GM10847 (cell line): Measurements from ENCODE around the gene RAB40C.

Experiments
- POLR2A ChIP-seq: IDR thresholded peaks from 2 replicates; pipeline ENCODE4 v1.6.1; 2011; ENCODE audit not compliant: insufficient read length; ENCODE audit errors: extremely low read depth

The RAB40C gene

DNA sequence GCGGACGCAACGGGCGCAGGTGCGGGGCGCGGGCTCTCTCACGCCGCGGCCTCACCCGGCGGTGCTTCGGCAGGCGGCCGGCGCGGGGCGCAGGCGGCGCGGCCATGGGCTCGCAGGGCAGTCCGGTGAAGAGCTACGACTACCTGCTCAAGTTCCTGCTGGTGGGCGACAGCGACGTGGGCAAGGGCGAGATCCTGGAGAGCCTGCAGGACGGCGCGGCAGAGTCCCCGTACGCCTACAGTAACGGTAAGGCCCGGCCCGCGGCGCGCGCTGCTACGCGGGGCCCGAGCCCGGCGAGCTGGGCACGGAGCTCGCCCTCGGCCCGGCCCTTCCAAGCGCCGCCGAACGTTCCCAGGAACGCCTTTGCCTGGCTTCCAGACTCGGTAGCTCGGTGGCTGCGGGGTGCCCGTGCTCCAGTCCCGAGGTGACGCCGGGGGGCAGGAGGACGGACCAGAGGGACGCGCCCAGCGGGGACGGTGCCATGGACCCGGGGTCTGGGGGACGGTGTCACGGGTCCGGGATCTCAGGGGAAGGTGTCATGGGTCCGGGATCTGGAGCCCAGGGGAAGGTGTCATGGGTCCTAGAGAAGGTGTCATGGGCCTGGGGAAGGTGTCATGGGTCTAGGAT lies 435 bp downstream of the RAB40C start:
- TF ChIP-seq POLR2A = no peak

DNA sequence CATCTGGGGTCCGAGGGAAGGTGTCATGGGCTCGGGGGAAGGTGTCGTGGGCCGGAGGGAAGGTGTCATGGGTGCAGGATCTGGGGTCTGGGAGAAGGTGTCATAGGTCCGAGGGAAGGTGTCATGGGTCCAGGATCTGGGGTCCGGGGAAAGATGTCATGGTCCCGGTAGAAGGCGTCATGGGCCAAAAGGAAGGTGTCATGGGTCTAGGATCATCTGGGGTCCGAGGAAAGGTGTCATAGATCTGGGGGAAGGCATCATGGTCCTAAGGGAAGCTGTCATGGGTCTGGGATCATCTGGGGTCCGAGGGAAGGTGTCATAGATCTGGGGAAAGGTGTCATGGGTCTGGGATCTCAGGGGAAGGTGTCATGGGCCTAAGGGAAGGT lies 942 bp downstream of the RAB40C start:
- TF ChIP-seq POLR2A = no peak

DNA sequence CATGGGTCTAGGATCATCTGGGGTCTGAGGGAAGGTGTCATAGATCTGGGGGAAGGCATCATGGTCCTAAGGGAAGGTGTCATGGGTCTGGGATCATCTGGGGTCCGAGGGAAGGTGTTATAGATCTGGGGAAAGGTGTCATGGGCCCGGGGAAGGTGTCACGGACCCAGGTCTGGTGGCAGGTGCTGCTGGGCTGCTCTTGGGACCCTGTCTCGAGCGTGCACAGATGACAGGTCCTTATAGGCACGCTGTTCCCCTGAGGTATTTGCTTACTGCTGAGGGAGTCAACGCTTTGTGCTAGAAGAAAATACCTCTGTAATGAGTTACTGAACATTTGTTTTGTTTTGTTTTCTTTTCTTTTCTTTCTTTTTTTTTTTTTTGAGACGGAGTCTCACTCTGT lies 1.4 kb downstream of the RAB40C start:
- no peak for TF ChIP-seq POLR2A

DNA sequence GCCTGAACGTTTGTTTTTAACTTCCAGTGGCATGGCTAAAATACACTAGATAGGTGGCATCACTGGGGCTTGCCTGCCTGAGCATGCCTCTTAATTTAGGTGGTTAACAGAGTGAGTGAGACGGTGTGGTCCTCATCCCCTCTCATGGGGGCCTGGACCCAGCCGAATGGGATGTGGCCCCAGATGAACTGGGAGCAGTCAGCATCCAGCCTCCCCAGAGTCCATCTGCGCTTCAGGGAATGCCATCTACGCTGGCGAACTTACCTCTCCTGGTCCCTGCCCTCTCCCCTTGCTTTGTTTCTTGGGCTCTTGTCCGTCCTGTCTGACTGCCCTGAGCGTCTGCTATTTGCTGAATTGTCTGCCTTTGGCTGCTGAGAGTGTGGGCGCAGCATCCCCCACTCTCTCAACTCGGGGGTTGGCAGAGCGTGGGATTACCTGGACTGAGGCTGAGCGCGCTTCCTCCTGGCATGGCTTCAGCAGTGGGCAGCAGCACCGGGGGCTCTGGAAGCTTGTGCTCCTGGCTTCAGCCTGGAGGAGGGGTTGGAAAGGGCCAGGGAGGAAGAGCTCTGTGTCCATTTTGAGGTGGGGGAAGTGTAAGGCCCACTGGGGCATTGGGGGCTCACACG lies 2.1 kb downstream of the RAB40C start:
- TF ChIP-seq POLR2A = no peak

DNA sequence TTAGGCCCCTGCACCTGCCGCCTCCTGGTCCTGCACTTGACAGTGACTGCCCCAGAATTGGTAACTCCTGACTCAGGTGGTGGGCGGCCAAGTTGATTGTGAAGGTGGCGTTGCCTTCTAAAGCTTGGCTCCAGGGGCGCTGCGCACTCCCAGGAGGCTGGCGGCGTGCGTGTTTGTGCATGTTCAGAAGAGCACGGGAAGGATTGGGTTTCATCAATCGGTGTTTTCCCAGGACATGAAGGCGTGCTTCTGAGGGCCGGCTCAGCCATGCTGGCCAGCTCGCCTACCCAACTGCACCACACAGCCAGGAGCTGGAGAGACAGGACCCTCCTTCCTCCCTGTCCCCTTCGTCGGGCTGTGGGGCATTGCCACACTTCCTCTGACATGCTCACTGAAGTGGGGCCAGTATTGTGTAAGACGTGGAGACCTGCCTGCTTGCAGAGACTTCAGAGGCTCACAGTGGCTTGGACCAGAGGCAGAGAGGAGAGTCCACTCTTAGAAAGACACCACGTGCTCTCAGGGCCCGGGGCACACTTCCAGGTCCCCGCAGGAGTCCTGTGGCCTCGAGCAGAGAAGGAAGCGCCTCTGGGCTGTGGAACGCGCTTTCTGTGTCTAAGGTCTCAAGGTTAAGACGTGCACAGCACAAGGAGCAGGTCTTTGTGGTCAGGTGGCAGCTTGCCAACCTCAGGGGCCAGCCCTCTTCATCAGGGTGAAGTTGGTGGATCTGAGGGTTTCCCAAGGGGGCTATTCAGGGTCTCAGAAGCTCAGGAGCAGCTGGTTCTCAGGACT lies 2.8 kb downstream of the RAB40C start:
- TF ChIP-seq POLR2A = no peak

DNA sequence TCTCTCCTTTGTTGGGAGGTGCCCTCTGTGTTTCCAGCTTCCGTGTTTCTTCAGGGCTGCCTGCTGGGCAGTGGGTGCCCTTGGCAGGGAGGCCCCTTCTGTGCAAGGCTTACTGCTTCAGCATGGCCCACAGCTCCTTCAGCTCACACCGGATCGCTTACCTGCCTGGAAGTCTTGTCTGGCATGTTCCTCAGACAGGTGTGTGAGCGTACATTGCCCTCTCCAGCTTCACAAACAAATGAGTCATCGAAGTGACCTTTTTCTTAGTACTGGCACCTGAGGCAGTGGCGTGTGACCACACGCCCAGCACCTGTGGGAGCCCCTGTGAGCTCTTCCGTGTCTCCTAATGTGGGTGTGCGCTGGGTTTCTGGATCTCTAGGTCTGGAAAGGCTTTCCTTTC lies 3.5 kb downstream of the RAB40C start:
- no peak for TF ChIP-seq POLR2A

DNA sequence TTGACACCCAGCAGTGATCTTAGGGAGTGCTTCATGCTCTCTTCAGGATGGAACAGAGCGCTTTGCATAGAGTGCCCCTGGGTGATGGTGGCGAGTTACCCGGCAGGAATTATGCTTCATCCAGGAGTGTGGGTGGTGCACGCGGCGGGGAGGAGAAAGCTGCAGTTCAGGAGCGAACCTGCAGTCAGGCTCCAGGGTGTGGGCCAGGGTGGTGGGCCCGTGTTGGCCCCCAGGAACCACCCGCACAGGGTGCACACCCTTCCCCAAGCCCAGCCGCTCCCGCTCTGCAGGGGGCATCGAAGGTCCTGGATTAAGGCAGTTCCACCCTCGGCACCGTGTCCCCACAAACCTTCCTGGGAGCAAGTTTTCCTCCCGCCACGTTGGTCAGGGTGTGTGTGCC lies 3.9 kb downstream of the RAB40C start:
- TF ChIP-seq POLR2A = no peak

DNA sequence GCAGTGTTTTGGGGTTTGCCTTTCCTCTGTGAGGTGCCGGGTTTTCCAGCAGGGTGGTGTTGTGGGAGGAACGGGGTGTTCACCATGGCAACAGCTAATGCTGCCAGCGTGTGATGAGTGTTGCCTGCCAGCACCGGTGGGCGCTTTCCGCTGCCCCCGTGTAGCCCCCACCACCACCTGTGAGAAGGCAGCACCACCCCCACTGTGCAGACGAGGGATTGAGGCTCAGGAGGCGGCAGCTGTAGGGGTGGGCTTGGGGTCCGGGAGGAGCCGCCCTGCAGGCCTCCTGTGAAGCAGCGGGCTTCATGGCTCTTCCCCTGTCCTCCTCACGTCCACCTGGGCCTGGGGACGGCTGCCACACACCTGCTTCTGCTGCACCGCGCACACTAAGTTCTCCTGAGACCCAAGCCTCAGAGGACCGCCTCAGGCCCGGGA lies 5.2 kb downstream of the RAB40C start:
- no peak for TF ChIP-seq POLR2A

DNA sequence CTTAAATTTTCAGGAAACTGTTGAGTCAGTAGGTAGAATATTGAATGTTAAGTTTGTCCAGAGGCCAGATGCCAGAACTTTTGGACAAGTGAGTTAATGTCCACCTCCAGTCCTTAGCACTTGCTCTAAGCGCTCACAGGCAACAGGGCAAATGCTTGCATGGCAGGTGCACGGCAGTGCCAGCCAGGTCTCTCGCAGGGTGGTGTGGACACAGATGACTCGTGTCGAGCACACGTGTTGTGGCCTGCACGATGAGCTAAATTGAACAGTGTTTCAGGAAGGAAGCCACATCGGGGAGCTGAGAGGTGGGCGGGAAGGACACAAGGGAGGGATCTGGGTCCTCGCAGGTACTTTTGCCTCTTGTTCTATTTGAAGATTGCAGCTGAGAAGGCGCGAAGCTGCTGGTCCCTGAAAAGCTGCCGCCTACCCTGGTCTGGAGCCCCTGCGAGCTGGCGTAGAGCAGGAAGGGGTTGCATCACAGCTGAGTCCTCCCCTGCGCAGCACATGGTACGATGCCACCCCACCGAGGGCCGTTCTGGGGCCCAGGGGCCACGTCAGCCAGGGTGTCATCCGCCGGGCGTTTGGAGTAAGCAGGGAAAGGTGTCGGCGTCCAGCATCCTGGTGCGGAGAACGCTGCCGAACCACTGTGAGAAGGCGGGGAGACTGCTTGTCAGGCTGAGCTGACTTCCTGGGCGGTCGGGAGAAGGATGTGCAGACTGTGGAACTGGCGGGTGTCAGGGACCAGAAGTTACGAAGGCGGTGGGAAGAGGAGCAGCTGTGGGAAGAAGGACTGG lies 6.3 kb downstream of the RAB40C start:
- TF ChIP-seq POLR2A = no peak

DNA sequence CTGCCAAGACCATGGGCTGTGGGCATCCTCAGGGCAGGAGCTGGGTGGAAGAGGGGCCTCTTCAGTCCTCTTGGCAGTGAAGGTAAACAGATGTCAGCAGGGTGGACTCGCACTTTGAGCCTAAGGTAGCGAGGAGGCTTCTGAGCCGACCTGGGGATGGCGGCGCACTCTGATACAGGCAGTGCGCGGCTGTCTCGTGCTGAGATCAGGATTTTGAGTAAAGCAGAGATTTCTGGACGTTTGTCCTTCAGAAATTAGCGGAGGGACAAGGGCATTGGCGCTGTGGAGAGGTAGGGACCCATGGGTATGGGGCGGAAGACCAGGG lies 6.8 kb downstream of the RAB40C start:
- no peak for TF ChIP-seq POLR2A

DNA sequence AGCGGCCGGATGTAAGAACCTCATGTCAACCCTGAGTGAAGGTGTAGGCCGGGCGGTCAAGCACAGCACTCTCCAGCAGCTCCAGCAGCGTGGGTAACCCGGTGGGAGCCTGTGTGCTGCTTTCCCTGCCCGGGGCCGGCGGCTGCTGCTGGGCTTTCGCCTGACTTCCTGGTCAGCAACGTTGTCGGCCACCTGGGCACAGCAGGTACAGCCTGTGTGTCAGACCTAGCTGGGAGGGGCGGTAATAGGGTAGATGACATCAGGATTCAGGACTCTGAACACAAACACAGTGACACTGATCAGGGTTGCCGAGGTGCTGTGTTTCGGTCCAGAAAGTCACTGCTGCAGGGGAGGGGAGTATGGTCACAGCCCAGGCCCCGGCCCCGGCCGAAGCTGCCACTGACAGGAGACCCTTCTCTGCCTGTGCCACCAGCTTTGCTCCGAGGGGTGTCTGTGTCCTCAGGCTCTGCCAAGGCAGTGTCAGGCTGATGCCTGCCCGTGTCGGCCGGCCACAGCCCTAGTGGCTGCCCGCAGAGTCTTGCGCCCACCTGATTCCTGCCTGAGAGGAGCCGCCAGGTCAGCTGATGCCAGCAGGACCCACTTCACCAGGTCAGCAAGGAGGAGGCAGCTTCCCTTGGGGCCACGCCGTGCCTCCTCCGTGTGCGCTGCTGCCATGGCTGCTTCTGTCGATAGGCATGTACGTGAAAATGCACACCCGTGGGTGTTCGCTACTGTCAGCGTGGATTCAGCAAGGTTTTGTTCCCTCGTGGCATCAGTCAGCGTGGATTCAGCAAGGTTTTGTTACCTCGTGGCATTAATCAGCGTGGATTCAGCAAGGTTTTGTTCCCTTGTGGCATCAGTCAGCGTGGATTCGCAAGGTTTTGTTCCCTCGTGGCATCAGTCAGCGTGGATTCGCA lies 9.2 kb downstream of the RAB40C start:
- TF ChIP-seq POLR2A = no peak

DNA sequence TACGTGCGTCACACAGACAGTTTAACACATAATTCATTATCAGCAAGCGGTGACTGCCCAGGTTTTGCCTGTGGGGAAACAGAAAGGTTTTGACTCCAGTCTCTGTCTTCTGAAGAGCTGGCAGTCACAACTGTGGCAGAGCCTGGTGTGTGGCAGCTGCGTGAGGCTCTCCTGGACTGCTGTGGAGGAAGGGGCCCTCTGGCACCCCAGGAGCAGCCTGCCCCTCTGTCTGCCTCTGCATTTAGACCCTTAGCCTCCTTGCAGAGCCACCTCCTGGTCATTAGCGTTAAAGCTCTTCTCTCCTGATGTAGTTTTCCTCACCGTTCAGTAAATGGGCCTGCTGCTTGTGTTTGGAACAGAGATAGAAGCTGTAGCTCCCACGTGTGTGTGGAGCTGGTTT lies 10.9 kb downstream of the RAB40C start:
- no peak for TF ChIP-seq POLR2A

DNA sequence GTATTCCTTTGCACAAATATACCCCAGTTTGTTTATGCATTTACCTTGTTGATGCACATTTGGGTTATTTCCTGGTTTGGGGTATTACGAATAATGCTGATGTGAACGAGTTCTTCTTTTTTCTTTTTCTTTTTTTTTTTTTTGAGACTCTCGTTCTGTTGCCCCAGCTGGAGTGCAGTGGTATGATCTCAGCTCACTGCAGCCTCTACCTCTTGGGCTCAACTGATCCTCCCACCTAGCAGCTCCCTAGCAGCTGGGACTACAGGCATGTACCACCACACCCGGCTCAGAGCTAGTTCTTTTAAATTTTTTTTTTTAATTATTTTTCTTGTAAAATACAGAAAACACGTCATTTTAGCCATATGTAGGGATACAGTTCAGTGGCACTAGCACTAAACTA lies 14.1 kb downstream of the RAB40C start:
- TF ChIP-seq POLR2A = no peak

DNA sequence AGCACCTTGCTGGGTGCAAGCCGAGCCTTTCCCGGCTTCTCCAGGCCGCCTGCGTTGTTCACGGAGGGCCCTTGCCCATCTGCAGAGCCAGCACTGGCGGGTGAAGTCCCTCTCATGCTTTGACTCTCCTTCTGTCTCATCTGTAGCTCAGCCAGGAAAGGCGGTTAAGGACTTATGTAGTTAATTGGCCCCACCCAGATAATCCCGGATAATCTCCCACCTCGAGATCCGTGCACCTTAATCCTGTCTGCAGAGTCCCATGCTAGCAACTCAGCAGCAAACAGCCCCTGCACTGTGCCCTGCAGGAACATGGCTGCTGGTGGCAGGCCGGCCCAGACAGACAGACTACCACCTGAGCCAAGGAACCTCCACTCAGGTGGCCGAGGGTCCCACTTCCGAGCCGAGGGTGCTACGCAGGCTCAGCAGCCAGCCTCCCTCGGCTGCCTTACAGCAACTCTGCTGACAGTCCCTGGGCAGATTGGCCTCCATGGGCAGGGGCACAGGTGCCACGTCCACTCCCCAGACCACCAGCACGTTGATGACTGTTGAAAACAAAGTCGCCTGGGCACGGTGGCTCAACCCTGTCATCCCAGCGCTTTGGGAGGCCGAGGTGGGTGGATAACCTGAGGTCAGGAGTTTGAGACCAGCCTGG lies 16.9 kb downstream of the RAB40C start:
- TF ChIP-seq POLR2A = no peak
